RWPE2 (cell line): ENCODE data around the gene PTPRR.

Experiments used
- ATAC-seq: fragments of 200-7000 bp; cut with Tn5 transposase; 3 replicates; pipeline ENCODE4 v1.9.1; 2021; ENCODE audit warnings: low read depth
- DNase-seq: peaks from one replicate; pipeline ENCODE4 v3.0.0-alpha.2; 2020; ENCODE audit warnings: low spot score
- H3K27ac ChIP-seq: fragments of 450-650 bp; 2 replicates; pipeline ENCODE4 v1.5.1; 2017; ENCODE audit warnings: mild to moderate bottlenecking; ENCODE audit not compliant: poor library complexity, severe bottlenecking
- H3K27me3 ChIP-seq: fragments of 250-450 bp; sonication (Bioruptor Pico); 2 replicates; pipeline ENCODE4 v1.5.1; 2021; ENCODE audit warnings: mild to moderate bottlenecking, moderate library complexity; ENCODE audit not compliant: insufficient read depth, poor library complexity, severe bottlenecking
- H3K36me3 ChIP-seq: fragments of 250-450 bp; sonication (Bioruptor Pico); 2 replicates; pipeline ENCODE4 v1.5.1; 2020; ENCODE audit warnings: low read depth, mild to moderate bottlenecking, moderate library complexity
- H3K4me1 ChIP-seq: fragments of 250-450 bp; sonication (Bioruptor Pico); 2 replicates; pipeline ENCODE4 v1.5.1; 2021; ENCODE audit warnings: mild to moderate bottlenecking, moderate library complexity; ENCODE audit not compliant: insufficient read depth, poor library complexity, severe bottlenecking
- H3K4me3 ChIP-seq: fragments of 250-450 bp; sonication (Bioruptor Pico); 2 replicates; pipeline ENCODE4 v1.5.1; 2021; ENCODE audit warnings: mild to moderate bottlenecking, moderate library complexity; ENCODE audit not compliant: severe bottlenecking
- H3K9me3 ChIP-seq: fragments of 250-450 bp; sonication (Bioruptor Pico); 2 replicates; pipeline ENCODE4 v1.5.1; 2021; ENCODE audit warnings: mild to moderate bottlenecking, moderate library complexity; ENCODE audit not compliant: severe bottlenecking
- TF ChIP-seq, protein P1 (sequence below): fragments of 450-650 bp; IDR thresholded peaks from one replicate; pipeline ENCODE4 v1.5.1; 2017; ENCODE audit warnings: mild to moderate bottlenecking, moderate library complexity; ENCODE audit not compliant: poor library complexity, severe bottlenecking

The PTPRR gene

DNA sequence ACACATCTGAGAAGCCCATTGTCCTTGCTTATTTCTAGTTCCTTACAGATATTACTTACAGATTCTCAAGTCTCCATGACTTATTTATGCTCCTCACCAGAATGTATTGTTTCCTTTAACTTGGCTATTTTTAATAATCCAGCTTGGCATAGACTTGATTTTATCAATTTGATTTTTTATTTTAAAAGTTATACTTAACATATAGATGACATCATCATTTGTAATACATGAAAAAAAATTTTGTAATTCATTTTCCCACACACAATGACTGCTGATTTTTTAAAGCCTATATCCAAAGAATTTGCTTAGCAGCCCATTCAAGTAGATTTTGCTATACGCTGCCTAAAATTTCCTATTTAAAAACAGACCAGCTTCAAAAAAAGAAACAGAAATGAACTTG is 39.8 kb downstream of the PTPRR start:
- TF ChIP-seq, protein P1, sequence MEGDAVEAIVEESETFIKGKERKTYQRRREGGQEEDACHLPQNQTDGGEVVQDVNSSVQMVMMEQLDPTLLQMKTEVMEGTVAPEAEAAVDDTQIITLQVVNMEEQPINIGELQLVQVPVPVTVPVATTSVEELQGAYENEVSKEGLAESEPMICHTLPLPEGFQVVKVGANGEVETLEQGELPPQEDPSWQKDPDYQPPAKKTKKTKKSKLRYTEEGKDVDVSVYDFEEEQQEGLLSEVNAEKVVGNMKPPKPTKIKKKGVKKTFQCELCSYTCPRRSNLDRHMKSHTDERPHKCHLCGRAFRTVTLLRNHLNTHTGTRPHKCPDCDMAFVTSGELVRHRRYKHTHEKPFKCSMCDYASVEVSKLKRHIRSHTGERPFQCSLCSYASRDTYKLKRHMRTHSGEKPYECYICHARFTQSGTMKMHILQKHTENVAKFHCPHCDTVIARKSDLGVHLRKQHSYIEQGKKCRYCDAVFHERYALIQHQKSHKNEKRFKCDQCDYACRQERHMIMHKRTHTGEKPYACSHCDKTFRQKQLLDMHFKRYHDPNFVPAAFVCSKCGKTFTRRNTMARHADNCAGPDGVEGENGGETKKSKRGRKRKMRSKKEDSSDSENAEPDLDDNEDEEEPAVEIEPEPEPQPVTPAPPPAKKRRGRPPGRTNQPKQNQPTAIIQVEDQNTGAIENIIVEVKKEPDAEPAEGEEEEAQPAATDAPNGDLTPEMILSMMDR, result no peak
- no peaks in the 10 kb centered on the region for H3K9me3 ChIP-seq
- DNase-seq (no peak), ATAC-seq (no peak)
- H3K27me3 ChIP-seq, result no peaks in the 10 kb centered on the region
- no peaks in the 10 kb centered on the region for H3K4me1 ChIP-seq
- no peak overlapping the region for H3K27ac ChIP-seq
- no peak overlapping the region for H3K4me3 ChIP-seq
- H3K36me3 ChIP-seq, result no peaks in the 10 kb centered on the region

DNA sequence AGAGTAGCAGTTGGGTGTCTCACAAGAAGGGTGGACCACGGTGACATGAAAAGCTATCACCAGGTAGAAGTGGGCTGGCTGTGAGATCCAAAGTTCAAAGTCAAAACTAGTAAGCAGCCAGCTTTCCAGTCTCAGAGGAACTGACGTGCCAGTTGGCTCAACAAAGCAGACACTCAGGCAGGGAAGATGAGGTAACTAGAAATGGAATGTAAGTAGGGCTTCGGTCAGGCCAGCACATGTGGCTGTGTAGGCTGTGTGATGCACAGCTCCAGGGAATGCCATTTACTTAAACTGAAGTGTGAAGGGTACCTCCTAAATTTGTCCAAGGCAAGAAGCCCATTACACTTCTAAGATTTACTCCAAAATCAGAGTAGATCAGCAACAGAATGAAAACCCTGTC is 43.6 kb downstream of the PTPRR start:
- TF ChIP-seq, protein P1, result no peak
- Histone ChIP-seq H3K4me3 (no peak overlapping the region), H3K27ac (no peak overlapping the region), H3K4me1 (no peaks in the 10 kb centered on the region), H3K36me3 (no peaks in the 10 kb centered on the region), H3K27me3 (no peaks in the 10 kb centered on the region), H3K9me3 (no peaks in the 10 kb centered on the region)
- ATAC-seq (peak; percentile 86), DNase-seq (no peak)

DNA sequence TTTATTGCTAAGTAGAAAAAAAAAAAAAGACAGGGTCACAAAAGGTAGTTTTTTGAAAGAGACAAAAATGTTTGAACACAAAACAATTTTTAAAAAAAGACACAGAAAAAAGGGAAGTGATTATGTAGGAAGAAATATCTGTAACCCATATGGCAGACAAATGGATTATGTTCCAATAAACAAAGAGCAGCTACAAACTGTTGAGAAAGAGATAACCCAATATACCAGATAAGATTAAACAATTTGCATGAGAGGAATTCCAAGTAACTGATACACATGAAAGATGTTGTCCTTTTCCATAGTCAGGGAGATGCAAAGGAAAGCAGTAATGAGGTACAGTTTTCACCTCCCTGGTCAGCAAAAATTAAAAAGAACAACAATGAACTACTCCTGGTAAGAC is 44.9 kb downstream of the PTPRR start:
- H3K4me3 ChIP-seq, result no peak overlapping the region
- no peak for ATAC-seq
- no peak overlapping the region for H3K27ac ChIP-seq
- H3K36me3 ChIP-seq, result no peaks in the 10 kb centered on the region
- TF ChIP-seq, protein P1, result no peak
- H3K4me1 ChIP-seq, result no peaks in the 10 kb centered on the region
- DNase-seq, result no peak
- H3K9me3 ChIP-seq, result no peaks in the 10 kb centered on the region
- H3K27me3 ChIP-seq, result no peaks in the 10 kb centered on the region

DNA sequence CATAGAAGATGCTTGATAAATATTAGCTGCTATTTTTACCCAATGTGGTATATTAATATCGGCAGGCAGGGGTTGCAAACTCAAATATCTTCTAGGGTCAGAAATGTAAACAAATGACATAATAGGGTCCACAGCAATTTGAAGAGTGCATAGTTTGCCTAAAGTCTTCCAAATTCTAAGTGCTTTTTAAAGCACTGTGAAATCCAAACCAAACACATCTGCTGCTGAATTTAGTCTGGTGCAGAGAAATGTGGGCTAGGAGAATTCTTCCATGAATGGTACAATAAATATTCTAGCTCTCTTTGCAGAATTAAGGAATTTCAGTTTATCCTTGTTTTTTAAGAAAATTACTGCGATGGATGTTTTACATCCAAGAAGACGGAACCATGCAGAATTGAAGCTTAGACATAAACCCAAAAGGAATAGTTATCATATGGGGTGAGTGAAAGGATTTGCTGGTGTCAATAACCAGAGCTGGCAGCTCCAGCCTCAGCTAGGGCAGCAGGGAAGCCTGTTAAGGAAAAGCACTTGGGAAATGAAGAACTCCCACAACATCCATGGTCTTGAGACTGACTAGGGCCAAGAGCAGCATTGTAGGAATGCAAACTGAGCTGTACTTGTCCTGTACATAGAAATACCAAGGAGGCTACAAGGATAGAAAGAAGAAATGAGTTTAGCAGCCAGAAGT is 65.5 kb downstream of the PTPRR start:
- DNase-seq, result no peak
- Histone ChIP-seq H3K4me1 (no peaks in the 10 kb centered on the region), H3K36me3 (no peaks in the 10 kb centered on the region), H3K27me3 (no peaks in the 10 kb centered on the region), H3K9me3 (no peaks in the 10 kb centered on the region), H3K4me3 (no peak overlapping the region), H3K27ac (no peak overlapping the region)
- no peak for ATAC-seq
- TF ChIP-seq, protein P1, result no peak

DNA sequence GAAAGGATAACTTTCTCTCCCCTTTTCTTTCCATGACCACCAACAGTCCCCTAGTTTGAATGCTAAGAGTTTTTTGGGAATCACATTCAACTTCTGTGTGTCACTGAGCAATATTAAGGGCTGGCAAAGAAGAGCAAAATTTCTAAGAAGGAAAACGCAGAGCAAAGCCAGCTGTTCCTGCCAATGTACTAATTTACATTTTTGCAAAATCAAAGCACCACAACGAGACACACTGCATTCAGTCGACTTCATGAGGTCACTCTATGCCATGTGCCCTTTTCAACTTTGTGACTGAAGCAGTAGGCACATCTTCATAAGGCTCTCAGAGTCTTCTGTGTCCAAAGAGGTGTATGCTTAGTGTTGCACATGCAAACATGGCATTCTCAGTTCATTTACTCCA is 66.4 kb downstream of the PTPRR start:
- no peak overlapping the region for H3K4me3 ChIP-seq
- ATAC-seq, result no peak
- H3K27me3 ChIP-seq, result no peaks in the 10 kb centered on the region
- H3K9me3 ChIP-seq, result no peaks in the 10 kb centered on the region
- TF ChIP-seq, protein P1, result no peak
- no peak for DNase-seq
- no peaks in the 10 kb centered on the region for H3K36me3 ChIP-seq
- H3K4me1 ChIP-seq, result no peaks in the 10 kb centered on the region
- H3K27ac ChIP-seq, result no peak overlapping the region
